Caco-2 (cell line): ENCODE results near the gene MACC1. TPM values are rescaled to one million over a fixed set of nuclear protein-coding genes. Genes with fewer than 3 reads are reported as not detected.

Experiments used
- BruUV-seq: library from RNA; stranded (reverse); fragments of 400-500 nt; replicated peaks from 2 replicates; lab custom pipeline; 2021; lab: Mats Ljungman, UMichigan
- CTCF ChIA-PET: fragments of 300-600 bp; sonication (Branson Sonifier 250); formaldehyde crosslinking; loops from one replicate; lab custom pipeline; 2022; ENCODE audit warnings: antibody characterized with exemption; lab: Charles Lee
- POLR2A ChIA-PET: fragments of 300-600 bp; sonication (Branson Sonifier 250); formaldehyde crosslinking; loops from one replicate; lab custom pipeline; 2022; ENCODE audit warnings: antibody characterized with exemption; lab: Charles Lee
- DNase-seq, 2 experiments: peaks; one replicate each; pipeline versions ENCODE4 v3.0.0 to v3.0.0-alpha.2; 2020 to 2022
- H3K27me3 ChIP-seq: replicated peaks from 2 replicates; pipeline ENCODE4 v1.6.0; 2011; ENCODE audit warnings: low read length; ENCODE audit not compliant: control insufficient read depth, insufficient read depth
- H3K36me3 ChIP-seq: 2 replicates; pipeline ENCODE4 v1.5.1; 2011; ENCODE audit warnings: low read length; ENCODE audit not compliant: control insufficient read depth, insufficient read depth
- H3K4me1 ChIP-seq: fragments of 250-450 bp; sonication (Bioruptor Pico); 2 replicates; pipeline ENCODE4 v1.5.1; 2020; ENCODE audit warnings: mild to moderate bottlenecking
- H3K4me3 ChIP-seq: 2 replicates; pipeline ENCODE4 v1.5.1; 2011; ENCODE audit warnings: low read depth, mild to moderate bottlenecking, control low read depth, low read length
- H3K9me3 ChIP-seq: fragments of 250-450 bp; sonication (Bioruptor Pico); 2 replicates; pipeline ENCODE4 v1.5.1; 2020; ENCODE audit warnings: mild to moderate bottlenecking, moderate library complexity
- H3K27ac Mint-ChIP-seq: one replicate; pipeline ENCODE4 v1.8.0; 2022; ENCODE audit warnings: mixed read lengths; ENCODE audit not compliant: unreplicated experiment
- H3K27me3 Mint-ChIP-seq: one replicate; pipeline ENCODE4 v1.8.0; 2022; ENCODE audit warnings: mixed read lengths; ENCODE audit not compliant: insufficient read depth, unreplicated experiment
- H3K36me3 Mint-ChIP-seq: one replicate; pipeline ENCODE4 v1.8.0; 2022; ENCODE audit warnings: mild to moderate bottlenecking, mixed read lengths; ENCODE audit not compliant: insufficient read depth, unreplicated experiment
- H3K4me1 Mint-ChIP-seq: one replicate; pipeline ENCODE4 v1.8.0; 2022; ENCODE audit warnings: low read depth, mixed read lengths; ENCODE audit not compliant: unreplicated experiment
- H3K4me3 Mint-ChIP-seq: one replicate; pipeline ENCODE4 v1.8.0; 2022; ENCODE audit warnings: mild to moderate bottlenecking, moderate library complexity, mixed read lengths; ENCODE audit not compliant: unreplicated experiment
- H3K9me3 Mint-ChIP-seq: one replicate; pipeline ENCODE4 v1.8.0; 2022; ENCODE audit warnings: mixed read lengths; ENCODE audit not compliant: unreplicated experiment
- CTCF ChIP-seq, 2 experiments: fragments of 200-600 bp in 1 of 2; IDR thresholded peaks; 1 replicate in 1 of 2; 2 replicates in 1 of 2; pipeline versions ENCODE4 v1.5.1 to v1.8.0; 2011 to 2022; ENCODE audit warnings: antibody characterized with exemption in 1 of 2, control low read depth in 1 of 2, inconsistent platforms in 1 of 2, low read depth in 1 of 2, low read length in 1 of 2, mild to moderate bottlenecking in 1 of 2, moderate library complexity in 1 of 2; ENCODE audit not compliant: insufficient read depth in 1 of 2, severe bottlenecking in 1 of 2, unreplicated experiment in 1 of 2
- intact Hi-C: fragments of 100-400 bp; cut with micrococcal nuclease; formaldehyde crosslinking; loops from one replicate; pipeline ENCODE4 v1.10.0; 2022; ENCODE audit not compliant: unreplicated experiment
- total RNA-seq: library from RNA; stranded (reverse); gene quantifications from 2 replicates; pipeline ENCODE4 v1.2.3, GENCODE V29; 2022

Gene MACC1
- total RNA-seq, 1 experiment from 2014 or later, result 87.7 TPM

GRCh38 chr7:20216406-20217036 lies 663 bp downstream of the MACC1 start:
- no peaks in the 10 kb centered on the region; the same call in 1 of the 2 replicates for H3K36me3 ChIP-seq
- peaks cover 31% of the 10 kb centered on the region for H3K9me3 Mint-ChIP-seq
- H3K4me3 ChIP-seq, result peak overlapping the region; percentile 60
- peak overlapping the region; percentile 78 for H3K4me3 Mint-ChIP-seq
- intact Hi-C loops, result loop anchor here (1.0 to 2.0 kb wide), 8 partner anchors 19 to 246 kb away; no protein-coding TSS in a partner anchor
- CTCF ChIA-PET, result interaction anchor here (1.4 kb wide), 1 partner anchor 382 kb away, joined by 4 read pairs; no protein-coding TSS in a partner anchor
- POLR2A ChIA-PET, result interaction anchor here (1.1 kb wide), 1 partner anchor 95 kb away, joined by 4 read pairs; no protein-coding TSS in a partner anchor
- peaks cover 45% of the 10 kb centered on the region for H3K4me1 ChIP-seq
- H3K36me3 Mint-ChIP-seq, result peaks cover 66% of the 10 kb centered on the region
- TSS peak; percentile 54 for BruUV-seq
- peaks cover 49% of the 10 kb centered on the region for H3K4me1 Mint-ChIP-seq
- H3K27me3 ChIP-seq, result no peaks in the 10 kb centered on the region
- no peak for TF ChIP-seq CTCF (IDR thresholded peaks at IDR 0.05; ENCODE audit: insufficient read depth in 1 of 2, low read depth in 1 of 2, low read length in 1 of 2, severe bottlenecking in 1 of 2, unreplicated experiment in 1 of 2)
- H3K27me3 Mint-ChIP-seq, result no peaks in the 10 kb centered on the region
- no peak for DNase-seq
- no peaks in the 10 kb centered on the region for H3K9me3 ChIP-seq
- H3K27ac Mint-ChIP-seq, result peak overlapping the region; percentile 95

- H3K36me3 Mint-ChIP-seq, result peaks cover 79% of the 10 kb centered on the region
- H3K9me3 Mint-ChIP-seq, result peaks cover 45% of the 10 kb centered on the region
- H3K36me3 ChIP-seq, result peaks cover 3% of the 10 kb centered on the region
- H3K4me1 ChIP-seq, result peaks cover 31% of the 10 kb centered on the region
- ChIA-PET POLR2A (no interaction called here), CTCF (no interaction called here)
- peaks cover 13% of the 10 kb centered on the region; the same call in 1 of the 2 replicates for H3K9me3 ChIP-seq
- no peaks in the 10 kb centered on the region for H3K27me3 ChIP-seq
- intact Hi-C loops, result no loop called here
- H3K4me1 Mint-ChIP-seq, result peaks cover 46% of the 10 kb centered on the region
- peak; percentile 52 to 63 for DNase-seq
- H3K27me3 Mint-ChIP-seq, result no peaks in the 10 kb centered on the region
- TF ChIP-seq CTCF (IDR thresholded peaks at IDR 0.05; ENCODE audit: insufficient read depth in 1 of 2, low read depth in 1 of 2, low read length in 1 of 2, severe bottlenecking in 1 of 2, unreplicated experiment in 1 of 2), result no peak
- peak overlapping the region; percentile 60 for H3K4me3 ChIP-seq
- BruUV-seq, result no TSS peak
- peak overlapping the region; percentile 95 for H3K27ac Mint-ChIP-seq
- peak overlapping the region; percentile 78 for H3K4me3 Mint-ChIP-seq
Observed at GRCh38 chr7:20214921-20215669, 2.1 kb downstream of the MACC1 start.

- Mint-ChIP-seq H3K9me3 (peaks cover 55% of the 10 kb centered on the region), H3K27ac (peak overlapping the region; percentile 95), H3K36me3 (peaks cover 80% of the 10 kb centered on the region), H3K4me1 (peaks cover 36% of the 10 kb centered on the region), H3K27me3 (no peaks in the 10 kb centered on the region), H3K4me3 (peak overlapping the region; percentile 78)
- intact Hi-C loops, result no loop called here
- TF ChIP-seq CTCF (IDR thresholded peaks at IDR 0.05; ENCODE audit: insufficient read depth in 1 of 2, low read depth in 1 of 2, low read length in 1 of 2, severe bottlenecking in 1 of 2, unreplicated experiment in 1 of 2), result no peak
- no peak overlapping the region for H3K4me3 ChIP-seq
- peaks cover 11% of the 10 kb centered on the region for H3K36me3 ChIP-seq
- DNase-seq, result no peak
- ChIA-PET CTCF (no interaction called here), POLR2A (no interaction called here)
- no TSS peak for BruUV-seq
- H3K27me3 ChIP-seq, result no peaks in the 10 kb centered on the region
- H3K9me3 ChIP-seq, result peaks cover 21% of the 10 kb centered on the region
- peaks cover 25% of the 10 kb centered on the region for H3K4me1 ChIP-seq
Observed at GRCh38 chr7:20214132-20214531, 3.1 kb downstream of the MACC1 start.
